T-helper 2 cell treated with Interferon-gamma antibody and Interleukin-4, amounts not matched to agents 5 μg/mL and 100 μg/mL, for 36 hours (primary cell): Measurements from ENCODE around the gene PIN1.
"Not testable (repeated sequence)": the region's sequence is repeated elsewhere in the genome, so short reads cannot be mapped to it uniquely, and the experiment has no call there.

Experiments
- DNase-seq: peaks from one replicate; pipeline ENCODE4 v3.0.0; 2021; ENCODE audit warnings: low spot score
- H3K27ac Mint-ChIP-seq: one replicate; pipeline ENCODE4 v1.8.0; 2021; ENCODE audit warnings: mild to moderate bottlenecking, mixed read lengths
- H3K27me3 Mint-ChIP-seq: one replicate; pipeline ENCODE4 v1.8.0; 2021; ENCODE audit warnings: low read depth, mixed read lengths
- H3K36me3 Mint-ChIP-seq: one replicate; pipeline ENCODE4 v1.8.0; 2021; ENCODE audit warnings: low read depth, mixed read lengths
- H3K4me1 Mint-ChIP-seq: one replicate; pipeline ENCODE4 v1.8.0; 2021; ENCODE audit warnings: low read depth, mixed read lengths
- H3K4me3 Mint-ChIP-seq: one replicate; pipeline ENCODE4 v1.8.0; 2022; ENCODE audit warnings: mild to moderate bottlenecking, moderate library complexity, mixed read lengths
- H3K9me3 Mint-ChIP-seq: one replicate; pipeline ENCODE4 v1.8.0; 2021; ENCODE audit warnings: mixed read lengths

The PIN1 gene

GRCh38 chr19:9797871-9798270, 37.2 kb upstream of the PIN1 start:
- no peak for DNase-seq
- Mint-ChIP-seq H3K9me3 (no peaks in the 10 kb centered on the region), H3K4me3 (no peak overlapping the region), H3K36me3 (peaks cover 11% of the 10 kb centered on the region), H3K27me3 (no peaks in the 10 kb centered on the region), H3K27ac (no peak overlapping the region), H3K4me1 (peaks cover 25% of the 10 kb centered on the region)

- Mint-ChIP-seq H3K4me1 (peaks cover 18% of the 10 kb centered on the region), H3K9me3 (no peaks in the 10 kb centered on the region), H3K27ac (peak overlapping the region; percentile 56), H3K4me3 (no peak overlapping the region), H3K27me3 (no peaks in the 10 kb centered on the region), H3K36me3 (peaks cover 11% of the 10 kb centered on the region)
- no peak for DNase-seq
Measured at GRCh38 chr19:9799162-9799561, 36.0 kb upstream of the PIN1 start.

GRCh38 chr19:9801976-9802375, 33.1 kb upstream of the PIN1 start:
- no peaks in the 10 kb centered on the region for H3K9me3 Mint-ChIP-seq

GRCh38 chr19:9806803-9807202, 28.3 kb upstream of the PIN1 start:
- no peaks in the 10 kb centered on the region for H3K27me3 Mint-ChIP-seq
- H3K4me3 Mint-ChIP-seq = no peak overlapping the region
- peaks cover 19% of the 10 kb centered on the region for H3K36me3 Mint-ChIP-seq
- H3K4me1 Mint-ChIP-seq = peaks cover 5% of the 10 kb centered on the region
- no peak overlapping the region for H3K27ac Mint-ChIP-seq
- H3K9me3 Mint-ChIP-seq = no peaks in the 10 kb centered on the region
- no peak for DNase-seq

More at GRCh38 chr19:9801976-9802375, 33.1 kb upstream of the PIN1 start:
- DNase-seq = no peak
- Mint-ChIP-seq H3K36me3 (peaks cover 12% of the 10 kb centered on the region), H3K27me3 (no peaks in the 10 kb centered on the region), H3K4me3 (no peak overlapping the region), H3K4me1 (peaks cover 11% of the 10 kb centered on the region), H3K27ac (no peak overlapping the region)

GRCh38 chr19:9808855-9809824, 26.0 kb upstream of the PIN1 start:
- Mint-ChIP-seq H3K4me1 (peaks cover 5% of the 10 kb centered on the region), H3K27me3 (no peaks in the 10 kb centered on the region), H3K4me3 (no peak overlapping the region), H3K9me3 (peaks cover 3% of the 10 kb centered on the region), H3K36me3 (peaks cover 20% of the 10 kb centered on the region), H3K27ac (peak overlapping the region; percentile 36)
- DNase-seq = no peak

GRCh38 chr19:9811139-9811538, 24.0 kb upstream of the PIN1 start:
- H3K36me3 Mint-ChIP-seq = peaks cover 32% of the 10 kb centered on the region
- peaks cover 10% of the 10 kb centered on the region for H3K9me3 Mint-ChIP-seq
- H3K4me1 Mint-ChIP-seq = peaks cover 5% of the 10 kb centered on the region
- H3K27me3 Mint-ChIP-seq = no peaks in the 10 kb centered on the region
- DNase-seq = no peak
- H3K4me3 Mint-ChIP-seq = no peak overlapping the region
- no peak overlapping the region for H3K27ac Mint-ChIP-seq

GRCh38 chr19:9818175-9818733, 16.9 kb upstream of the PIN1 start:
- Mint-ChIP-seq H3K27me3 (no peaks in the 10 kb centered on the region), H3K9me3 (peaks cover 18% of the 10 kb centered on the region), H3K36me3 (peaks cover 29% of the 10 kb centered on the region), H3K4me1 (peaks cover 13% of the 10 kb centered on the region), H3K27ac (peak overlapping the region; percentile 92), H3K4me3 (peak overlapping the region; percentile 91)
- no peak for DNase-seq

- peak; percentile 100 for DNase-seq
- H3K27me3 Mint-ChIP-seq = no peaks in the 10 kb centered on the region
- H3K36me3 Mint-ChIP-seq = peaks cover 26% of the 10 kb centered on the region
- peak within 1 kb of the TSS; percentile 91 for H3K4me3 Mint-ChIP-seq
- peak within 1 kb of the TSS; percentile 92 for H3K27ac Mint-ChIP-seq
- peaks cover 16% of the 10 kb centered on the region for H3K9me3 Mint-ChIP-seq
- peaks cover 13% of the 10 kb centered on the region for H3K4me1 Mint-ChIP-seq
Measured at GRCh38 chr19:9818734-9819595, 16.2 kb upstream of the PIN1 start, which contains the start of gene FBXL12. Gene FBXL12 (minus strand): TSS chr19:9819079. CDS start chr19:9818813, 266 bp downstream.

GRCh38 chr19:9819596-9819909, 15.6 kb upstream of the PIN1 start:
- H3K36me3 Mint-ChIP-seq = peaks cover 25% of the 10 kb centered on the region
- peaks cover 13% of the 10 kb centered on the region for H3K4me1 Mint-ChIP-seq
- no peak for DNase-seq
- H3K9me3 Mint-ChIP-seq = peaks cover 15% of the 10 kb centered on the region
- peak overlapping the region; percentile 92 for H3K27ac Mint-ChIP-seq
- peak overlapping the region; percentile 91 for H3K4me3 Mint-ChIP-seq
- no peaks in the 10 kb centered on the region for H3K27me3 Mint-ChIP-seq

- peaks cover 20% of the 10 kb centered on the region for H3K36me3 Mint-ChIP-seq
- peak overlapping the region; percentile 92 for H3K27ac Mint-ChIP-seq
- peaks cover 11% of the 10 kb centered on the region for H3K9me3 Mint-ChIP-seq
Measured at GRCh38 chr19:9820034-9820433, 15.1 kb upstream of the PIN1 start.

GRCh38 chr19:9823816-9824215, 11.3 kb upstream of the PIN1 start:
- H3K4me1 Mint-ChIP-seq = peaks cover 17% of the 10 kb centered on the region

More at GRCh38 chr19:9820034-9820433, 15.1 kb upstream of the PIN1 start:
- H3K4me1 Mint-ChIP-seq = peaks cover 13% of the 10 kb centered on the region
- H3K4me3 Mint-ChIP-seq = peak overlapping the region; percentile 91
- DNase-seq, H3K27me3 Mint-ChIP-seq: not testable (repeated sequence)

GRCh38 chr19:9827289-9828238, 7.6 kb upstream of the PIN1 start, which contains the start of gene UBL5:
Gene UBL5 (plus strand): TSS chr19:9827918. CDS start chr19:9828338, 420 bp downstream.
- peak within 1 kb of the TSS; percentile 95 for H3K4me3 Mint-ChIP-seq
- peaks cover 15% of the 10 kb centered on the region for H3K4me1 Mint-ChIP-seq
- H3K36me3 Mint-ChIP-seq = peaks cover 24% of the 10 kb centered on the region
- H3K27ac Mint-ChIP-seq = peak within 1 kb of the TSS; percentile 98
- H3K27me3 Mint-ChIP-seq = no peaks in the 10 kb centered on the region
- no peaks in the 10 kb centered on the region for H3K9me3 Mint-ChIP-seq
- peak; percentile 89 for DNase-seq

More at GRCh38 chr19:9823816-9824215, 11.3 kb upstream of the PIN1 start:
- no peak overlapping the region for H3K4me3 Mint-ChIP-seq
- no peak for DNase-seq
- H3K27ac Mint-ChIP-seq = no peak overlapping the region
- no peaks in the 10 kb centered on the region for H3K27me3 Mint-ChIP-seq
- peaks cover 15% of the 10 kb centered on the region for H3K36me3 Mint-ChIP-seq
- H3K9me3 Mint-ChIP-seq = no peaks in the 10 kb centered on the region
